Memory B cell (primary cell): ENCODE measurements around the gene CHD3.
A peak's percentile ranks its signal among the peaks of the same experiment; 100 is the strongest.

Experiments
- ATAC-seq: fragments of 150-1000 bp; cut with Tn5 transposase; 2 replicates; pipeline ENCODE4 v1.10.0; 2021; ENCODE audit warnings: low read depth, mild to moderate bottlenecking, moderate library complexity
- DNase-seq, 2 donors: peaks; one replicate each; pipeline ENCODE4 v3.0.0; 2022; ENCODE audit warnings: low spot score in 2 of 2
- H3K27ac Mint-ChIP-seq: one replicate; pipeline ENCODE4 v1.8.0; 2022; ENCODE audit warnings: mild to moderate bottlenecking, moderate library complexity, mixed read lengths
- H3K27me3 Mint-ChIP-seq: one replicate; pipeline ENCODE4 v1.8.0; 2022; ENCODE audit warnings: mixed read lengths
- H3K36me3 Mint-ChIP-seq: one replicate; pipeline ENCODE4 v1.8.0; 2022; ENCODE audit warnings: mild to moderate bottlenecking, mixed read lengths
- H3K4me1 Mint-ChIP-seq: one replicate; pipeline ENCODE4 v1.8.0; 2022; ENCODE audit warnings: mixed read lengths
- H3K4me3 Mint-ChIP-seq: one replicate; pipeline ENCODE4 v1.8.0; 2022; ENCODE audit warnings: mild to moderate bottlenecking, moderate library complexity, mixed read lengths
- H3K9me3 Mint-ChIP-seq: one replicate; pipeline ENCODE4 v1.8.0; 2022; ENCODE audit warnings: mixed read lengths

CHD3 gene

GRCh38 chr17:7887038-7887481 is 1.5 kb upstream of the CHD3 start:
- no peak overlapping the region for H3K27ac Mint-ChIP-seq
- no peaks in the 10 kb centered on the region for H3K9me3 Mint-ChIP-seq
- H3K36me3 Mint-ChIP-seq: peaks cover 2% of the 10 kb centered on the region
- no peaks in the 10 kb centered on the region for H3K27me3 Mint-ChIP-seq
- DNase-seq (no peak), ATAC-seq (no peak)
- no peak overlapping the region for H3K4me3 Mint-ChIP-seq
- peaks cover 9% of the 10 kb centered on the region for H3K4me1 Mint-ChIP-seq

GRCh38 chr17:7887482-7888183 is 956 bp upstream of the CHD3 start:
- peaks cover 9% of the 10 kb centered on the region for H3K4me1 Mint-ChIP-seq
- no peak overlapping the region for H3K27ac Mint-ChIP-seq
- H3K9me3 Mint-ChIP-seq: no peaks in the 10 kb centered on the region
- H3K36me3 Mint-ChIP-seq: peaks cover 2% of the 10 kb centered on the region
- H3K27me3 Mint-ChIP-seq: no peaks in the 10 kb centered on the region
- H3K4me3 Mint-ChIP-seq: no peak overlapping the region
- ATAC-seq (peak; percentile 65), DNase-seq (peak; percentile 34 to 47)

GRCh38 chr17:7889166-7889955 is 772 bp downstream of the CHD3 start:
- ATAC-seq: no peak
- Mint-ChIP-seq H3K36me3 (peaks cover 2% of the 10 kb centered on the region), H3K27me3 (no peaks in the 10 kb centered on the region), H3K4me1 (peaks cover 9% of the 10 kb centered on the region), H3K4me3 (no peak overlapping the region), H3K9me3 (no peaks in the 10 kb centered on the region), H3K27ac (no peak overlapping the region)
- no peak for DNase-seq

- H3K36me3 Mint-ChIP-seq: peaks cover 17% of the 10 kb centered on the region
- H3K27ac Mint-ChIP-seq: no peak overlapping the region
- no peaks in the 10 kb centered on the region for H3K27me3 Mint-ChIP-seq
- no peak for DNase-seq
- no peaks in the 10 kb centered on the region for H3K4me1 Mint-ChIP-seq
- H3K9me3 Mint-ChIP-seq: no peaks in the 10 kb centered on the region
- H3K4me3 Mint-ChIP-seq: no peak overlapping the region
- ATAC-seq: no peak
These were observed 4.7 kb downstream of the CHD3 start for GRCh38 chr17:7893187-7893880.

GRCh38 chr17:7894226-7894625 is 5.6 kb downstream of the CHD3 start:
- Mint-ChIP-seq H3K27me3 (no peaks in the 10 kb centered on the region), H3K9me3 (no peaks in the 10 kb centered on the region), H3K4me3 (no peak overlapping the region), H3K27ac (no peak overlapping the region), H3K36me3 (peaks cover 17% of the 10 kb centered on the region), H3K4me1 (no peaks in the 10 kb centered on the region)
- DNase-seq (no peak), ATAC-seq (no peak)

- Mint-ChIP-seq H3K4me3 (no peak overlapping the region), H3K4me1 (no peaks in the 10 kb centered on the region), H3K27ac (no peak overlapping the region), H3K36me3 (peaks cover 21% of the 10 kb centered on the region), H3K27me3 (no peaks in the 10 kb centered on the region), H3K9me3 (no peaks in the 10 kb centered on the region)
- DNase-seq (no peak), ATAC-seq (no peak)
These were observed 6.3 kb downstream of the CHD3 start for GRCh38 chr17:7894866-7895265.

GRCh38 chr17:7897090-7897489 is 8.5 kb downstream of the CHD3 start:
- no peaks in the 10 kb centered on the region for H3K4me1 Mint-ChIP-seq
- H3K9me3 Mint-ChIP-seq: no peaks in the 10 kb centered on the region
- DNase-seq (no peak), ATAC-seq (no peak)
- H3K27me3 Mint-ChIP-seq: no peaks in the 10 kb centered on the region
- no peak overlapping the region for H3K4me3 Mint-ChIP-seq
- H3K27ac Mint-ChIP-seq: peak overlapping the region; percentile 1
- peaks cover 27% of the 10 kb centered on the region for H3K36me3 Mint-ChIP-seq

GRCh38 chr17:7897773-7898172 is 9.2 kb downstream of the CHD3 start:
- DNase-seq (no peak), ATAC-seq (peak; percentile 44)
- Mint-ChIP-seq H3K27me3 (no peaks in the 10 kb centered on the region), H3K27ac (no peak overlapping the region), H3K36me3 (peaks cover 30% of the 10 kb centered on the region), H3K4me3 (no peak overlapping the region), H3K9me3 (no peaks in the 10 kb centered on the region), H3K4me1 (no peaks in the 10 kb centered on the region)

GRCh38 chr17:7903154-7904103 is 14.8 kb downstream of the CHD3 start:
- Mint-ChIP-seq H3K4me3 (no peak overlapping the region), H3K27ac (no peak overlapping the region), H3K36me3 (peaks cover 37% of the 10 kb centered on the region), H3K4me1 (no peaks in the 10 kb centered on the region), H3K27me3 (no peaks in the 10 kb centered on the region), H3K9me3 (no peaks in the 10 kb centered on the region)
- no peak for ATAC-seq
- no peak for DNase-seq

GRCh38 chr17:7909089-7909488 is 20.5 kb downstream of the CHD3 start:
- Mint-ChIP-seq H3K9me3 (no peaks in the 10 kb centered on the region), H3K4me3 (no peak overlapping the region), H3K4me1 (no peaks in the 10 kb centered on the region), H3K27me3 (no peaks in the 10 kb centered on the region), H3K36me3 (peaks cover 29% of the 10 kb centered on the region), H3K27ac (no peak overlapping the region)
- ATAC-seq (no peak), DNase-seq (no peak)

GRCh38 chr17:7910281-7910680 is 21.7 kb downstream of the CHD3 start:
- Mint-ChIP-seq H3K4me1 (peaks cover 6% of the 10 kb centered on the region), H3K27ac (no peak overlapping the region), H3K36me3 (peaks cover 23% of the 10 kb centered on the region), H3K9me3 (no peaks in the 10 kb centered on the region), H3K4me3 (no peak overlapping the region), H3K27me3 (no peaks in the 10 kb centered on the region)
- DNase-seq (no peak), ATAC-seq (no peak)

- H3K27ac Mint-ChIP-seq: no peak overlapping the region
- H3K36me3 Mint-ChIP-seq: peaks cover 23% of the 10 kb centered on the region
- no peaks in the 10 kb centered on the region for H3K9me3 Mint-ChIP-seq
- ATAC-seq: no peak
- no peak overlapping the region for H3K4me3 Mint-ChIP-seq
- no peak for DNase-seq
- H3K4me1 Mint-ChIP-seq: peaks cover 11% of the 10 kb centered on the region
- no peaks in the 10 kb centered on the region for H3K27me3 Mint-ChIP-seq
These were observed 22.1 kb downstream of the CHD3 start for GRCh38 chr17:7910711-7911110.

GRCh38 chr17:7911116-7911515 is 22.5 kb downstream of the CHD3 start:
- H3K4me1 Mint-ChIP-seq: peaks cover 11% of the 10 kb centered on the region
- H3K27me3 Mint-ChIP-seq: no peaks in the 10 kb centered on the region
- DNase-seq (no peak), ATAC-seq (no peak)
- no peak overlapping the region for H3K4me3 Mint-ChIP-seq
- no peak overlapping the region for H3K27ac Mint-ChIP-seq
- H3K9me3 Mint-ChIP-seq: no peaks in the 10 kb centered on the region
- peaks cover 23% of the 10 kb centered on the region for H3K36me3 Mint-ChIP-seq
